Calu3 (cell line): Measurements from ENCODE around the gene LRRC42. TPM values are rescaled to one million over a fixed set of nuclear protein-coding genes. Genes with fewer than 3 reads are reported as not detected.

Source experiments
- Bru-seq: library from RNA; stranded (reverse); fragments of 400-500 nt; gene quantifications from one replicate; lab custom pipeline; 2021; lab: Mats Ljungman, UMichigan
- BruChase-seq, 2 experiments: library from RNA; stranded (reverse); fragments of 400-500 nt; gene quantifications; one replicate each; lab custom pipeline; 2021; lab: Mats Ljungman, UMichigan
- BruUV-seq: library from RNA; stranded (reverse); fragments of 400-500 nt; replicated peaks from 2 replicates; lab custom pipeline; 2021; lab: Mats Ljungman, UMichigan
- CTCF ChIA-PET: fragments of 300-600 bp; sonication (Branson Sonifier 250); formaldehyde crosslinking; loops from one replicate; lab custom pipeline; 2022; ENCODE audit warnings: antibody characterized with exemption; lab: Charles Lee
- DNase-seq: peaks from one replicate; pipeline ENCODE4 v3.0.0; 2022
- H3K27ac Mint-ChIP-seq: one replicate; pipeline ENCODE4 v1.8.0; 2022; ENCODE audit warnings: mixed read lengths; ENCODE audit not compliant: unreplicated experiment
- H3K27me3 Mint-ChIP-seq: one replicate; pipeline ENCODE4 v1.8.0; 2022; ENCODE audit warnings: mixed read lengths; ENCODE audit not compliant: unreplicated experiment
- H3K36me3 Mint-ChIP-seq: one replicate; pipeline ENCODE4 v1.8.0; 2022; ENCODE audit warnings: mild to moderate bottlenecking, moderate library complexity, mixed read lengths; ENCODE audit not compliant: insufficient read depth, unreplicated experiment
- H3K4me1 Mint-ChIP-seq: one replicate; pipeline ENCODE4 v1.8.0; 2022; ENCODE audit warnings: mild to moderate bottlenecking, low read depth, mixed read lengths; ENCODE audit not compliant: unreplicated experiment
- H3K4me3 Mint-ChIP-seq: one replicate; pipeline ENCODE4 v1.8.0; 2022; ENCODE audit warnings: mild to moderate bottlenecking, low read depth, moderate library complexity, mixed read lengths; ENCODE audit not compliant: unreplicated experiment
- H3K9me3 Mint-ChIP-seq: one replicate; pipeline ENCODE4 v1.8.0; 2022; ENCODE audit warnings: low read depth, mixed read lengths; ENCODE audit not compliant: unreplicated experiment
- CTCF ChIP-seq: fragments of 200-600 bp; IDR thresholded peaks from one replicate; pipeline ENCODE4 v1.8.0; 2022; ENCODE audit warnings: antibody characterized with exemption; ENCODE audit not compliant: unreplicated experiment
- intact Hi-C: fragments of 100-400 bp; cut with micrococcal nuclease; formaldehyde crosslinking; loops from one replicate; pipeline ENCODE4 v1.10.0; 2022; ENCODE audit not compliant: unreplicated experiment
- long read RNA-seq: library from polyadenylated mRNA; stranded (forward); transcript quantifications from one replicate; pipeline ENCODE4 v2.0.0, GENCODE V29; 2022
- total RNA-seq: library from RNA; stranded (reverse); gene quantifications from 2 replicates; pipeline ENCODE4 v1.2.3, GENCODE V29; 2022

Gene LRRC42
- total RNA-seq (23.8 and 24.9 TPM in 2 replicates), Bru-seq, nascent RNA (percentile 73 among the genes with signal in this experiment), BruChase-seq, experiment 1, labeled RNA remaining after a 6-hour chase (percentile 67 among the genes with signal in this experiment), BruChase-seq, experiment 2, labeled RNA remaining after a 2-hour chase (percentile 69 among the genes with signal in this experiment)
- long read RNA-seq, transcript LRRC42-203 (9 exons, 2,037 nt), result major isoform, 11 of 39 reads
- long read RNA-seq, transcript LRRC42-201 (8 exons, 1,727 nt), result minor isoform, 7 of 39 reads
- long read RNA-seq, partial matches to known transcripts, result 16 of 39 reads
- long read RNA-seq, other reads (novel, unspliced or antisense), result 5 of 39 reads

GRCh38 chr1:53946252-53947171 lies at the start of gene LRRC42:
Gene LRRC42, plus strand, starts transcription at chr1:53946350. Its CDS starts 5,650 bp downstream, at chr1:53952000.
- no TSS peak for BruUV-seq
- Mint-ChIP-seq H3K4me3 (peak within 1 kb of the TSS; percentile 98), H3K4me1 (peaks cover 23% of the 10 kb centered on the region), H3K27ac (peak within 1 kb of the TSS; percentile 80), H3K9me3 (no peaks in the 10 kb centered on the region), H3K36me3 (peaks cover 34% of the 10 kb centered on the region), H3K27me3 (no peaks in the 10 kb centered on the region)
- no peak for TF ChIP-seq CTCF
- CTCF ChIA-PET, result interaction anchor here (0.5 to 2.6 kb wide), 13 partner anchors 10 to 558 kb away, joined by 3 to 22 read pairs (median 4); no protein-coding TSS in a partner anchor
- no peak for DNase-seq
- intact Hi-C loops, result no loop called here

- H3K27ac Mint-ChIP-seq, result no peak overlapping the region
- no peak for DNase-seq
- no peak for TF ChIP-seq CTCF
- no peaks in the 10 kb centered on the region for H3K36me3 Mint-ChIP-seq
- no peaks in the 10 kb centered on the region for H3K9me3 Mint-ChIP-seq
- no TSS peak for BruUV-seq
- CTCF ChIA-PET, result interaction anchor here (0.7 kb wide), 1 partner anchor 14 kb away, joined by 3 read pairs; no protein-coding TSS in a partner anchor
- H3K4me1 Mint-ChIP-seq, result peaks cover 13% of the 10 kb centered on the region
- intact Hi-C loops, result no loop called here
- H3K27me3 Mint-ChIP-seq, result peaks cover 16% of the 10 kb centered on the region
- H3K4me3 Mint-ChIP-seq, result no peak overlapping the region
These were observed 49.4 kb upstream of the LRRC42 start for GRCh38 chr1:53896635-53897229.

- CTCF ChIA-PET, result interaction anchor here (0.6 to 2.4 kb wide), 6 partner anchors 8 to 153 kb away, joined by 3 to 9 read pairs (median 3); partner anchors contain the start of gene IFT25
- H3K9me3 Mint-ChIP-seq, result no peaks in the 10 kb centered on the region
- BruUV-seq, result no TSS peak
- TF ChIP-seq CTCF, result no peak
- H3K27me3 Mint-ChIP-seq, result peaks cover 16% of the 10 kb centered on the region
- peak; percentile 49 for DNase-seq
- intact Hi-C loops, result no loop called here
- H3K4me3 Mint-ChIP-seq, result no peak overlapping the region
- H3K27ac Mint-ChIP-seq, result no peak overlapping the region
- H3K4me1 Mint-ChIP-seq, result peaks cover 13% of the 10 kb centered on the region
- no peaks in the 10 kb centered on the region for H3K36me3 Mint-ChIP-seq
These were observed 46.9 kb upstream of the LRRC42 start for GRCh38 chr1:53899206-53899628.

GRCh38 chr1:53899708-53900107 lies 46.4 kb upstream of the LRRC42 start:
- no peak for TF ChIP-seq CTCF
- CTCF ChIA-PET, result interaction anchor here (0.9 to 2.4 kb wide), 5 partner anchors 8 to 152 kb away, joined by 3 to 9 read pairs (median 3); partner anchors contain the start of gene IFT25
- H3K9me3 Mint-ChIP-seq, result no peaks in the 10 kb centered on the region

More at GRCh38 chr1:53899708-53900107, 46.4 kb upstream of the LRRC42 start:
- H3K4me3 Mint-ChIP-seq, result no peak overlapping the region
- no peak overlapping the region for H3K27ac Mint-ChIP-seq
- H3K36me3 Mint-ChIP-seq, result no peaks in the 10 kb centered on the region
- peaks cover 13% of the 10 kb centered on the region for H3K4me1 Mint-ChIP-seq
- no TSS peak for BruUV-seq
- intact Hi-C loops, result no loop called here
- peaks cover 16% of the 10 kb centered on the region for H3K27me3 Mint-ChIP-seq
- DNase-seq, result no peak
